MM.1S (cell line): ENCODE results near the gene PRKRIP1.

ENCODE experiments used
- CTCF ChIP-seq: fragments of 300-600 bp; sonication (generic); IDR thresholded peaks from 2 replicates; pipeline ENCODE4 v1.5.1; 2016; ENCODE audit warnings: antibody characterized with exemption, low read length, mixed read lengths
- EZH2 ChIP-seq: fragments of 300-600 bp; sonication (generic); optimal IDR thresholded peaks from 2 replicates; pipeline ENCODE3; 2017; ENCODE audit warnings: low read depth, mild to moderate bottlenecking, antibody characterized with exemption, low read length, mixed read lengths
- EZH2phosphoT487 ChIP-seq: fragments of 300-600 bp; sonication (generic); IDR thresholded peaks from 2 replicates; pipeline ENCODE4 v1.6.1; 2018; ENCODE audit warnings: antibody characterized with exemption, low read length

GRCh38 chr7:102452451-102452850 is 56.3 kb downstream of the PRKRIP1 start:
- TF ChIP-seq CTCF (no peak), EZH2 (no peak), EZH2phosphoT487 (no peak)
